Endothelial cell of umbilical vein (primary cell): ENCODE measurements around the gene MTFMT. TPM values are rescaled to one million over a fixed set of nuclear protein-coding genes. Genes with fewer than 3 reads are reported as not detected.
"Not testable (repeated sequence)": the region's sequence is repeated elsewhere in the genome, so short reads cannot be mapped to it uniquely, and the experiment has no call there.

Source experiments
- BruUV-seq: library from RNA; stranded (reverse); fragments of 400-500 nt; replicated peaks from 2 replicates; lab custom pipeline; 2021; lab: Mats Ljungman, UMichigan
- CTCF ChIA-PET: fragments of 300-600, 350-600 bp; sonication (Branson Sonifier 250); formaldehyde crosslinking; loops from one replicate; lab custom pipeline; 2021; ENCODE audit warnings: antibody characterized with exemption, inconsistent platforms; lab: Charles Lee
- POLR2A ChIA-PET: fragments of 300-600, 350-600 bp; sonication (Branson Sonifier 250); formaldehyde crosslinking; loops from one replicate; lab custom pipeline; 2021; ENCODE audit warnings: antibody characterized with exemption, inconsistent platforms; lab: Charles Lee
- DNase-seq: peaks from one replicate; pipeline ENCODE4 v3.0.0-alpha.2; 2011; ENCODE audit warnings: low read depth, low spot score
- FAIRE-seq: peaks from 2 replicates; lab custom pipeline; 2011; peaks lifted over from hg19 to GRCh38; lab: Jason Lieb, UNC
- H2AFZ ChIP-seq: 2 replicates; pipeline ENCODE4 v1.6.0; 2012; ENCODE audit warnings: low read depth, low read length, control low read depth, inconsistent platforms
- H3K27ac ChIP-seq: 2 replicates; pipeline ENCODE4 v1.5.1; 2011; ENCODE audit warnings: low read depth, mild to moderate bottlenecking, control low read depth, low read length, moderate library complexity; ENCODE audit not compliant: insufficient read depth
- H3K27me3 ChIP-seq, 2 experiments: 2 replicates each; pipeline versions ENCODE4 v1.6.0 to v1.6.1; 2011; ENCODE audit warnings: low read length in 2 of 2, mixed read lengths in 1 of 2; ENCODE audit not compliant: control insufficient read depth in 2 of 2, insufficient read depth in 2 of 2
- H3K36me3 ChIP-seq, 2 experiments: 2 replicates in 1 of 2; 3 replicates in 1 of 2; pipeline ENCODE4 v1.5.1; 2011; ENCODE audit warnings: low read length in 2 of 2, mild to moderate bottlenecking in 1 of 2, moderate library complexity in 1 of 2; ENCODE audit not compliant: control insufficient read depth in 2 of 2, insufficient read depth in 2 of 2; ENCODE audit errors: extremely low read depth in 1 of 2
- H3K4me1 ChIP-seq: 3 replicates; pipeline ENCODE4 v1.5.1; 2011; ENCODE audit warnings: mild to moderate bottlenecking, low read length; ENCODE audit not compliant: control insufficient read depth, insufficient read depth; ENCODE audit errors: extremely low read depth
- H3K4me2 ChIP-seq: 2 replicates; pipeline ENCODE4 v1.6.1; 2011; ENCODE audit warnings: low read length, control low read depth, mixed read lengths; ENCODE audit not compliant: insufficient read depth
- H3K4me3 ChIP-seq, 3 experiments: fragments of 200-600 bp in 1 of 3; sonication (generic), shearing (Covaris generic) in 1 of 3; replicated peaks in 1 of 3; 2 replicates each; pipeline ENCODE4 v1.5.1; 2011 to 2016; ENCODE audit warnings: control low read depth in 3 of 3, low read length in 3 of 3, mild to moderate bottlenecking in 2 of 3, inconsistent platforms in 1 of 3, low read depth in 1 of 3, moderate library complexity in 1 of 3; ENCODE audit not compliant: insufficient read depth in 1 of 3
- H3K79me2 ChIP-seq: 2 replicates; pipeline ENCODE4 v1.6.0; 2012; ENCODE audit warnings: low read length, inconsistent platforms; ENCODE audit not compliant: control insufficient read depth, insufficient read depth
- H3K9ac ChIP-seq: replicated peaks from 2 replicates; pipeline ENCODE3; 2011; ENCODE audit warnings: low read length, control low read depth; ENCODE audit not compliant: insufficient read depth; ENCODE audit errors: extremely low read depth
- H3K9me1 ChIP-seq: replicated peaks from 3 replicates; pipeline ENCODE4 v1.6.0; 2011; ENCODE audit warnings: mild to moderate bottlenecking, low read length; ENCODE audit not compliant: control insufficient read depth, insufficient read depth; ENCODE audit errors: extremely low read depth
- H3K9me3 ChIP-seq: replicated peaks from 2 replicates; pipeline ENCODE4 v1.5.1; 2012; ENCODE audit warnings: low read length, inconsistent platforms; ENCODE audit not compliant: control insufficient read depth, insufficient read depth
- H4K20me1 ChIP-seq: replicated peaks from 2 replicates; pipeline ENCODE3; 2011; ENCODE audit warnings: mild to moderate bottlenecking, low read length; ENCODE audit not compliant: control insufficient read depth, insufficient read depth; ENCODE audit errors: extremely low read depth
- EZH2 ChIP-seq: IDR thresholded peaks from 2 replicates; pipeline ENCODE4 v1.6.1; 2012; ENCODE audit warnings: borderline replicate concordance, low read depth, mild to moderate bottlenecking, moderate library complexity, low read length, inconsistent platforms; ENCODE audit not compliant: severe bottlenecking
- FOS ChIP-seq: IDR thresholded peaks from 2 replicates; pipeline ENCODE4 v1.6.1; 2011; ENCODE audit warnings: mild to moderate bottlenecking, low read length, moderate library complexity, borderline replicate concordance; ENCODE audit not compliant: insufficient read depth
- GATA2 ChIP-seq: IDR thresholded peaks from 2 replicates; pipeline ENCODE4 v1.7.0; 2011; ENCODE audit warnings: low read depth, mild to moderate bottlenecking, moderate library complexity, mixed read lengths, low read length; ENCODE audit not compliant: insufficient read length, insufficient read depth
- JUN ChIP-seq: IDR thresholded peaks from 2 replicates; pipeline ENCODE4 v1.6.1; 2011; ENCODE audit warnings: borderline replicate concordance, low read depth; ENCODE audit not compliant: insufficient read length, insufficient read depth
- MYC ChIP-seq: IDR thresholded peaks from one replicate; pipeline ENCODE4 v1.6.1; 2011; ENCODE audit warnings: mild to moderate bottlenecking, low read depth, low read length
- POLR2A ChIP-seq: IDR thresholded peaks from 2 replicates; pipeline ENCODE4 v1.6.1; 2012; ENCODE audit warnings: low read depth, mild to moderate bottlenecking, control low read depth, low read length
- POLR2AphosphoS5 ChIP-seq: IDR thresholded peaks from 2 replicates; pipeline ENCODE4 v1.6.1; 2012; ENCODE audit warnings: low read depth, mild to moderate bottlenecking, control low read depth, low read length, moderate library complexity; ENCODE audit not compliant: insufficient read depth
- dilution Hi-C: fragments of 300-500 bp; cut with MboI; formaldehyde crosslinking; loops from one replicate; pipeline ENCODE4 v1.15.0; 2019; ENCODE audit warnings: low sequenced_read_pairs; ENCODE audit not compliant: extremely low pct_ligation_motif_present
- intact Hi-C: fragments of 100-400 bp; cut with micrococcal nuclease; formaldehyde crosslinking; loops from one replicate; pipeline ENCODE4 v1.10.0; 2022
- polyA plus RNA-seq, 4 experiments: library from polyadenylated mRNA; depleted of rRNA in 3 of 4; stranded (reverse) in 3 of 4; unstranded in 1 of 4; fragments of >200 nt; gene quantifications; 2 replicates each; pipeline versions ENCODE4 v1.2.1 to v1.2.3, GENCODE V29; 2011 to 2012; ENCODE audit warnings: missing spikeins in 1 of 4
- total RNA-seq: library from RNA; stranded (reverse); gene quantifications from 2 replicates; pipeline ENCODE4 v1.2.3, GENCODE V29; 2021
- TF ChIP-seq, protein P1 (sequence below), 2 donors: IDR thresholded peaks; 1 replicate in 1 of 2; 2 replicates in 1 of 2; pipeline ENCODE4 v1.5.1; 2011; ENCODE audit warnings: low read length in 2 of 2, mild to moderate bottlenecking in 2 of 2, moderate library complexity in 2 of 2, control low read depth in 1 of 2, inconsistent platforms in 1 of 2, low read depth in 1 of 2; ENCODE audit not compliant: insufficient read depth in 1 of 2; ENCODE audit errors: extremely low read depth in 1 of 2
- TF ChIP-seq, protein P2 (sequence below): IDR thresholded peaks from 2 replicates; pipeline ENCODE4 v1.6.1; 2011; ENCODE audit not compliant: insufficient read depth, insufficient read length

MTFMT gene
- total and polyA plus RNA-seq, 2 donors (not counting 3 experiments of a cell fraction or from before 2014, with no cell fraction given), result 7.5 to 20.4 TPM

DNA sequence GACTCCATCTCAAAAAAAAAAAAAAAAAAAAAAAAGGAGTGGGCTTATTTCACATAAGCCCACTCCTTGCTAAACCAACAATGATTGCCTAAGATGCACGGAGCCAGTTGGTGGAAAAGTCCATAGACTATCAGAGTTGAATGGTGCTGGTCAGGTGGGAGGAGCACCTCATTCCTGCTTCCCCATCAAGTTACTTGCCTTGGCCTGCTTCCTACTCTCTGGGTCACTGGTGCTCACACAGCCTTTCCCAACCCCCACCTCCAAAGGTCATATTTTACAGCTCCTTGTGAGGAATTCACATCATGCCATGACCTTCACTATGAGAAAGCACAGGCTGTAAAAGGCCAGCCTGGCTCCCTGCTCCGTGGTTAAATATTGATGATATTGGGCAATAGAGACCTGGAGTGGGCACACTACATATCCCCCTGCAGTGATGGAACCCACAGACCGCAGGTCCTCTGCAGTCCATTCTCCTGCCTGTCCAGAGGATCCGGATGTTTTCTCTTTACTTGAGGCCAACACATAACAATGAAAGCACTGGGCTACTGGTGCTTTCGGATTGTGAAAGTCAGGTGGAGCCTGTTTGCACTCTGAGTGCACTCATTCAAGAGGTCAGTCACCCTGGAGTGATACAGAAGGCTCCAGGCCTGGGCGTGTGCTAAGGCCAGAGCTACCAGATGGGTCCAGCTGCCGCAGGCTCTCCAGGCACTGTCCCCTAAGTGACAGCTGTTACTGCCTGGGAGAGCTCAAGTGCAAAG is 15.5 kb upstream of the MTFMT start, which contains the start of gene SLC51B:
SLC51B (plus strand) TSS at position 664 of the 758 bp plus-strand sequence. CDS start 4,618 bp downstream, outside the sequence.
- Histone ChIP-seq H3K4me3 (no peak within 1 kb of the TSS), H3K9ac (no peak within 1 kb of the TSS), H3K79me2 (no peaks in the 10 kb centered on the region), H3K4me2 (no peak within 1 kb of the TSS), H3K9me3 (no peaks in the 10 kb centered on the region), H3K27ac (no peak within 1 kb of the TSS), H3K36me3 (no peaks in the 10 kb centered on the region), H3K27me3 (no peaks in the 10 kb centered on the region), H3K9me1 (no peaks in the 10 kb centered on the region), H3K4me1 (peaks cover 5% of the 10 kb centered on the region), H2AFZ (no peak within 1 kb of the TSS), H4K20me1 (no peaks in the 10 kb centered on the region)
- no peak for TF ChIP-seq EZH2
- TF ChIP-seq MYC, result no peak
- TF ChIP-seq FOS, result no peak
- TF ChIP-seq POLR2AphosphoS5, result no peak
- TF ChIP-seq, protein P1, sequence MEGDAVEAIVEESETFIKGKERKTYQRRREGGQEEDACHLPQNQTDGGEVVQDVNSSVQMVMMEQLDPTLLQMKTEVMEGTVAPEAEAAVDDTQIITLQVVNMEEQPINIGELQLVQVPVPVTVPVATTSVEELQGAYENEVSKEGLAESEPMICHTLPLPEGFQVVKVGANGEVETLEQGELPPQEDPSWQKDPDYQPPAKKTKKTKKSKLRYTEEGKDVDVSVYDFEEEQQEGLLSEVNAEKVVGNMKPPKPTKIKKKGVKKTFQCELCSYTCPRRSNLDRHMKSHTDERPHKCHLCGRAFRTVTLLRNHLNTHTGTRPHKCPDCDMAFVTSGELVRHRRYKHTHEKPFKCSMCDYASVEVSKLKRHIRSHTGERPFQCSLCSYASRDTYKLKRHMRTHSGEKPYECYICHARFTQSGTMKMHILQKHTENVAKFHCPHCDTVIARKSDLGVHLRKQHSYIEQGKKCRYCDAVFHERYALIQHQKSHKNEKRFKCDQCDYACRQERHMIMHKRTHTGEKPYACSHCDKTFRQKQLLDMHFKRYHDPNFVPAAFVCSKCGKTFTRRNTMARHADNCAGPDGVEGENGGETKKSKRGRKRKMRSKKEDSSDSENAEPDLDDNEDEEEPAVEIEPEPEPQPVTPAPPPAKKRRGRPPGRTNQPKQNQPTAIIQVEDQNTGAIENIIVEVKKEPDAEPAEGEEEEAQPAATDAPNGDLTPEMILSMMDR (IDR thresholded peaks at IDR 0.05; ENCODE audit: extremely low read depth in 1 of 2, insufficient read depth in 1 of 2, low read depth in 1 of 2, low read length in 2 of 2), result no peak
- no peak for TF ChIP-seq GATA2
- TF ChIP-seq JUN, result no peak
- TF ChIP-seq, protein P2, sequence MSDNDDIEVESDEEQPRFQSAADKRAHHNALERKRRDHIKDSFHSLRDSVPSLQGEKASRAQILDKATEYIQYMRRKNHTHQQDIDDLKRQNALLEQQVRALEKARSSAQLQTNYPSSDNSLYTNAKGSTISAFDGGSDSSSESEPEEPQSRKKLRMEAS, result no peak
- no peak for TF ChIP-seq POLR2A
- dilution Hi-C loops, result no loop called here
- intact Hi-C loops, result no loop called here
- no peak for FAIRE-seq
- no peak for DNase-seq
- POLR2A ChIA-PET, result no interaction called here
- CTCF ChIA-PET, result no interaction called here
- no TSS peak for BruUV-seq

DNA sequence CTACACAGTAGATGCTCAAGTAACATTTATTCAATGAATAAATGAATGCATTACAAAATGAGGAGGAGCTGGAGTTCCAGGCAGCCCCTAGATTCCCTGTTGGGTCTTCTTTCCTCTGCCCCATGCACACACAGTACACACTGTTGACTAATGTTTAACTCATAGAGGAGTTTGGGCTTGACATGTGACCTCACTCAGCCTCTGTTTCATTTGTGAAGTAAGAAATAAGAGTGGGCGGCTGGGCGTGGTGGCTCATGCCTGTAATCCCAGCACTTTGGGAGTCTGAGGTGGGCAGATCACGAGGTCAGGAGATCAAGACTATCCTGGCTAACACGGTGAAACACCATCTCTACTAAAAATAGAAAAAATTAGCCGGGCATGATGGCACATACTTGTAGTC is 14.8 kb upstream of the MTFMT start:
- H2AFZ ChIP-seq, intact Hi-C loops, H3K4me1 ChIP-seq, BruUV-seq, H3K9me1 ChIP-seq, dilution Hi-C loops, H4K20me1 ChIP-seq, FAIRE-seq, H3K27me3 ChIP-seq, H3K27ac ChIP-seq, H3K9ac ChIP-seq, H3K4me2 ChIP-seq, DNase-seq, H3K79me2 ChIP-seq, CTCF ChIA-PET, H3K9me3 ChIP-seq, POLR2A ChIA-PET, H3K36me3 ChIP-seq, H3K4me3 ChIP-seq: not testable (repeated sequence)
